Esophagus (tissue), 2 donors: ENCODE data around the gene PLPPR3. TPM values are rescaled to one million over a fixed set of nuclear protein-coding genes. Genes with fewer than 3 reads are reported as not detected.
"Not testable (repeated sequence)": the region's sequence is repeated elsewhere in the genome, so short reads cannot be mapped to it uniquely, and the experiment has no call there.

Experiments
- H3K27ac ChIP-seq, 2 donors: one replicate each; pipeline ENCODE4 v1.5.1; 2013; ENCODE audit warnings: low read depth in 2 of 2, mild to moderate bottlenecking in 2 of 2, inconsistent platforms in 1 of 2, low read length in 1 of 2, moderate library complexity in 1 of 2
- H3K27me3 ChIP-seq, 2 donors: one replicate each; pipeline ENCODE4 v1.6.1; 2013; ENCODE audit warnings: low read length in 2 of 2, control low read depth in 1 of 2, mild to moderate bottlenecking in 1 of 2; ENCODE audit not compliant: insufficient read depth in 2 of 2, control insufficient read depth in 1 of 2
- H3K36me3 ChIP-seq, 2 donors: one replicate each; pipeline ENCODE4 v1.6.1; 2013; ENCODE audit warnings: low read length in 1 of 2; ENCODE audit not compliant: control insufficient read depth in 2 of 2, insufficient read depth in 2 of 2
- H3K4me1 ChIP-seq, 2 donors: one replicate each; pipeline ENCODE4 v1.6.1; 2013; ENCODE audit warnings: low read length in 1 of 2; ENCODE audit not compliant: control insufficient read depth in 2 of 2, insufficient read depth in 2 of 2
- H3K4me3 ChIP-seq, 2 donors: one replicate each; pipeline ENCODE4 v1.5.1; 2013; ENCODE audit warnings: low read length in 2 of 2, mild to moderate bottlenecking in 2 of 2, low read depth in 1 of 2, moderate library complexity in 1 of 2
- H3K9me3 ChIP-seq, 2 donors: one replicate each; pipeline ENCODE4 v1.6.1; 2013; ENCODE audit warnings: mild to moderate bottlenecking in 2 of 2, low read depth in 1 of 2, low read length in 1 of 2, moderate library complexity in 1 of 2; ENCODE audit not compliant: control insufficient read depth in 2 of 2, insufficient read depth in 1 of 2
- WGBS, 2 donors: extraction: QIAGEN DNeasy Blood & Tissue Kit; methylation state at CpG; one replicate each; pipeline ENCODE4 v1.1.7; 2013; 5-methylcytosine and 5-hydroxymethylcytosine counted together
- polyA plus RNA-seq, 2 donors: library from polyadenylated mRNA; stranded (reverse); fragments of 200-250 nt; gene quantifications; one replicate each; pipeline ENCODE4 v1.2.3, GENCODE V29; 2013
- donor health status: healthy with polysubstance abuse.
- donor health status: Bipolar disorder and iron deficiency.

PLPPR3 gene
- polyA plus RNA-seq, 2 donors: not detected

GRCh38 chr19:854549-854948 is 32.8 kb upstream of the PLPPR3 start:
- Histone ChIP-seq H3K4me3 (no peak overlapping the region), H3K27ac (no peak overlapping the region), H3K36me3 (no peaks in the 10 kb centered on the region), H3K27me3 (peaks cover 0 to 4% of the 10 kb centered on the region in 2 donors), H3K9me3 (no peaks in the 10 kb centered on the region), H3K4me1 (peaks cover 0 to 4% of the 10 kb centered on the region in 2 donors)
- WGBS, 2 donors: 71 to 73% methylated on average over 6 of the region's 6 CpGs

- not testable (repeated sequence) for H3K27me3 ChIP-seq, H3K36me3 ChIP-seq, H3K4me3 ChIP-seq, H3K27ac ChIP-seq, H3K9me3 ChIP-seq, H3K4me1 ChIP-seq
- 70 to 78% methylated on average over 10 to 13 of the region's 17 CpGs for WGBS, 2 donors
Observed at GRCh38 chr19:853614-854220, 32.0 kb upstream of the PLPPR3 start.

- Histone ChIP-seq H3K27ac (no peak overlapping the region), H3K4me3 (no peak overlapping the region), H3K4me1 (peaks cover 0 to 4% of the 10 kb centered on the region in 2 donors), H3K27me3 (peaks cover 0 to 5% of the 10 kb centered on the region in 2 donors), H3K9me3 (no peaks in the 10 kb centered on the region), H3K36me3 (no peaks in the 10 kb centered on the region)
- WGBS, 2 donors: 25 to 29% methylated on average over 56 to 67 of the region's 67 CpGs
Observed at GRCh38 chr19:853014-853585, 31.3 kb upstream of the PLPPR3 start.

- H3K27me3 ChIP-seq: peaks cover 0 to 10% of the 10 kb centered on the region in 2 donors
- no peaks in the 10 kb centered on the region for H3K9me3 ChIP-seq
- peak within 1 kb of the TSS; percentile 53 to 73 for H3K27ac ChIP-seq
- no peak within 1 kb of the TSS for H3K4me3 ChIP-seq
- WGBS, 2 donors: 58 to 62% methylated on average over 50 to 55 of the region's 55 CpGs
- H3K4me1 ChIP-seq: peaks cover 0 to 6% of the 10 kb centered on the region in 2 donors
- H3K36me3 ChIP-seq: no peaks in the 10 kb centered on the region
Observed at GRCh38 chr19:852136-853013, 30.6 kb upstream of the PLPPR3 start, which contains the start of gene ELANE. TSS of gene ELANE (plus strand) at chr19:852303. CDS start at chr19:852329, 26 bp downstream.

GRCh38 chr19:850979-851335 is 29.2 kb upstream of the PLPPR3 start:
- Histone ChIP-seq H3K4me1 (peaks cover 0 to 6% of the 10 kb centered on the region in 2 donors), H3K27ac (peak overlapping the region; percentile 53 to 73), H3K4me3 (no peak overlapping the region), H3K9me3 (no peaks in the 10 kb centered on the region), H3K27me3 (peaks cover 0 to 10% of the 10 kb centered on the region in 2 donors), H3K36me3 (no peaks in the 10 kb centered on the region)
- 37 to 38% methylated on average over 13 of the region's 13 CpGs for WGBS, 2 donors

- Histone ChIP-seq H3K9me3 (no peaks in the 10 kb centered on the region), H3K4me1 (peaks cover 0 to 6% of the 10 kb centered on the region in 2 donors), H3K27ac (peak overlapping the region; percentile 53 to 73), H3K4me3 (no peak overlapping the region), H3K36me3 (no peaks in the 10 kb centered on the region), H3K27me3 (peaks cover 0 to 10% of the 10 kb centered on the region in 2 donors)
- 17% methylated on average over 26 to 28 of the region's 28 CpGs for WGBS, 2 donors
Observed at GRCh38 chr19:850221-850978, 28.6 kb upstream of the PLPPR3 start.

- peaks cover 0 to 10% of the 10 kb centered on the region in 2 donors for H3K27me3 ChIP-seq
- not testable (repeated sequence) for H3K27ac ChIP-seq
- WGBS, 2 donors: 76 to 87% methylated on average over 8 of the region's 8 CpGs
Observed at GRCh38 chr19:849195-849594, 27.4 kb upstream of the PLPPR3 start.

GRCh38 chr19:848386-848921 is 26.7 kb upstream of the PLPPR3 start:
- Histone ChIP-seq H3K4me3 (no peak overlapping the region), H3K36me3 (no peaks in the 10 kb centered on the region), H3K27ac (no peak overlapping the region), H3K4me1 (peaks cover 0 to 11% of the 10 kb centered on the region in 2 donors), H3K27me3 (peaks cover 0 to 14% of the 10 kb centered on the region in 2 donors), H3K9me3 (no peaks in the 10 kb centered on the region)
- WGBS, 2 donors: 40 to 43% methylated on average over 12 of the region's 12 CpGs

More at GRCh38 chr19:849195-849594, 27.4 kb upstream of the PLPPR3 start:
- H3K36me3 ChIP-seq, H3K4me3 ChIP-seq, H3K4me1 ChIP-seq, H3K9me3 ChIP-seq: not testable (repeated sequence)
